Glomerular visceral epithelial cell (primary cell): ENCODE data around the gene XAF1.
"Not testable (repeated sequence)": the region's sequence is repeated elsewhere in the genome, so short reads cannot be mapped to it uniquely, and the experiment has no call there.

Source experiments
- DNase-seq: peaks from one replicate; pipeline ENCODE4 v3.0.0-alpha.2; 2016; ENCODE audit errors: extremely low spot score

The XAF1 gene

GRCh38 chr17:6800422-6801027 lies 44.7 kb downstream of the XAF1 start:
- DNase-seq = no peak

- no peak for DNase-seq
Measured at GRCh38 chr17:6811510-6811909, 55.7 kb downstream of the XAF1 start.

DNA sequence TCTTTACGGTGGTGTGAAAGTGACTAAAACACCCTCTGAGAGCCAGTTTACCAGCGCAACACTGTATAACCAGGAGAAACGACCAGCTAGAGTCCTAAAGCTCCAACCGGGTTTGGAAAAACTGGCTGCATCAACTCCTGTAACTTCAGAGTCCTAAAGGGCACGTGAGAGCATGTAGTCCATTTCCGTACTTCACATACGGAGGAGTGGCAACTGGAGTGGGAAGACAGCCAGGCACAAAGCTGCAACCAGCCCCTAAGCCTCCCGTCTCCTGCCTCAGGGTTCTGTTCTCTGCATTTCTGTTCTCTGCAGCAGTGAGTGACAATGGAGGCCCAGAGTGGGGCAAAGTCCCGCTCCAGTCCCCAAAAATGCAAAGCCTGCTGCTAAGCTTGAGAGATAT lies 56.4 kb downstream of the XAF1 start:
- no peak for DNase-seq

GRCh38 chr17:6815775-6816174 lies 59.9 kb downstream of the XAF1 start:
- DNase-seq = peak; percentile 30

DNA sequence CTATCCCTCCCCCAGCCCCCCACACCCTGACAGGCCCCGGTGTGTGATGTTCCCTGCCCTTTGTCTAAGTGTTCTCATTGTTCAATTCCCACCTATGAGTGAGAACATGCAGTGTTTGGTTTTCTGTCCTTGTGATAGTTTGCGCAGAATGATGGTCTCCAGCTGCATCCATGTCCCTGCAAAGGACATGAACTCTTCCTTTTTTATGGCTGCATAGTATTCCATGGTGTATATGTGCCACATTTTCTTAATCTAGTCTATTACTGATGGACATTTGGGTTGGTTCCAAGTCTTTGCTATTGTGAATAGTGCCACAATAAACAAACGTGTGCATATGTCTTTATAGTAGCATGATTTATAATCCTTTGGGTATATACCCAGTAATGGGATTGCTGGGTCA lies 60.5 kb downstream of the XAF1 start:
- not testable (repeated sequence) for DNase-seq

- no peak for DNase-seq
Measured at GRCh38 chr17:6818938-6819337, 63.1 kb downstream of the XAF1 start.

GRCh38 chr17:6823011-6823442 lies 67.2 kb downstream of the XAF1 start:
- DNase-seq = no peak
